ENCODE results near the gene REPIN1. TPM values are rescaled to one million over a fixed set of nuclear protein-coding genes. Genes with fewer than 3 reads are reported as not detected.

REPIN1 gene
- total and polyA plus RNA-seq, 8 donors, result 61.5 to 110 (median 71.6) TPM

DNA sequence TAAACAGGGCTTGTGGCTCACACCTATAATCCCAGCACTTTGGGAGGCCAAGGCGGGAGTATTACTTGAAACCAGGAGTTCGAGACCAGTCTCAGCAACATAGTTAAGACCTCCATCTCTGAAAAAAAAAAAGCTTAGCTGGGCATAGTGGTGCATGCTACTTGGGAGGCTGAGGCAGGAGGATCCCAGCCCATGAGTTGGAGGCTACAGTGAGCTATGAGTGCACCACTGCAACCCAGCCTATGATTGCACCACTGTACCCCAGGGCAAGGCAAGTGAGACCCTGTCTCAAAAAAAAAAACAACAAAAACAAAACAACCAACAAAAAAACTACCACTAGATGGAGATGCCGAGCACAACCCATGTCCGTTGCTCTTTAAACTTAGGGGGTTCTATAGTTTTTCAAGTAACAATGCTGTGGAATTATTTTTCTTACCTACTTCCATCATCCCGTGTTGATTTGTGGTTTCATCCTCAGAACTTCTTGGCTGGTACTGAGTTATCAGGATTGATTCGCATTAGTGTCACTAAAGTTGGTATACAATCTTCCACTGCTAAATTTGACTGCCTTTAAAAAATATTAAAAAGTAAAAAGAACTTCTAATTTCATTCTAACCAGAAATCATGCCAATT lies 12.2 kb upstream of the REPIN1 start:
- H3K9me3 ChIP-seq, result no peaks in the 10 kb centered on the region
- H3K36me3 ChIP-seq, result no peaks in the 10 kb centered on the region
- H3K27ac ChIP-seq, result no peak overlapping the region
- no peaks in the 10 kb centered on the region for H3K27me3 ChIP-seq
- intact Hi-C loops (cut with DNase I), result loop anchor here in 1 of 2 donors (10.0 kb wide), 1 partner anchor 68 kb away; no protein-coding TSS in a partner anchor
- H3K4me1 ChIP-seq, result no peaks in the 10 kb centered on the region
- TF ChIP-seq, protein P1, sequence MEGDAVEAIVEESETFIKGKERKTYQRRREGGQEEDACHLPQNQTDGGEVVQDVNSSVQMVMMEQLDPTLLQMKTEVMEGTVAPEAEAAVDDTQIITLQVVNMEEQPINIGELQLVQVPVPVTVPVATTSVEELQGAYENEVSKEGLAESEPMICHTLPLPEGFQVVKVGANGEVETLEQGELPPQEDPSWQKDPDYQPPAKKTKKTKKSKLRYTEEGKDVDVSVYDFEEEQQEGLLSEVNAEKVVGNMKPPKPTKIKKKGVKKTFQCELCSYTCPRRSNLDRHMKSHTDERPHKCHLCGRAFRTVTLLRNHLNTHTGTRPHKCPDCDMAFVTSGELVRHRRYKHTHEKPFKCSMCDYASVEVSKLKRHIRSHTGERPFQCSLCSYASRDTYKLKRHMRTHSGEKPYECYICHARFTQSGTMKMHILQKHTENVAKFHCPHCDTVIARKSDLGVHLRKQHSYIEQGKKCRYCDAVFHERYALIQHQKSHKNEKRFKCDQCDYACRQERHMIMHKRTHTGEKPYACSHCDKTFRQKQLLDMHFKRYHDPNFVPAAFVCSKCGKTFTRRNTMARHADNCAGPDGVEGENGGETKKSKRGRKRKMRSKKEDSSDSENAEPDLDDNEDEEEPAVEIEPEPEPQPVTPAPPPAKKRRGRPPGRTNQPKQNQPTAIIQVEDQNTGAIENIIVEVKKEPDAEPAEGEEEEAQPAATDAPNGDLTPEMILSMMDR (IDR thresholded peaks at IDR 0.05), result peak; percentile 37 to 49
- H3K4me3 ChIP-seq, result no peak overlapping the region
- peak; percentile 33 for ATAC-seq
- DNase-seq, result no peak

DNA sequence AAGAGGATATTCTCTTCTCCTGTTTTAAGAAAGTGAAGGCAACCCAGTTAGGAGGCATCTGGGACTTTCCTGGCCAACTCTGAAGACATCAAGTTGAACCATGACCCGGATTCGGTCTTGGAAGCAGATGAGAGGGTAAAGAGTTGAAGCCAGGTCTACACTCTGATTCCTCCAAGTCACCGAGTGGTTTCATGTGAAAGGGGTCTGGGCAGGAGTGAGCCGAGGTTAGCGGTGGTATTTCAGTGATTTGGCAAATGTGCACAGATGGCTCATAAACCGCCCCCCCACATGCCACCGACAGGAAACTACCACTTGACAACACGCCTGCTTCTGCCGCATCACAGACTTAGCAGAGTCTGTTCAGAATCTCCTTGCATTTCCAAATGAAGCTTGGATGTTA lies 11.4 kb upstream of the REPIN1 start:
- no peaks in the 10 kb centered on the region for H3K27me3 ChIP-seq
- TF ChIP-seq, protein P1 (IDR thresholded peaks at IDR 0.05), result no peak
- H3K4me3 ChIP-seq, result no peak overlapping the region
- H3K27ac ChIP-seq, result no peak overlapping the region
- H3K36me3 ChIP-seq, result no peaks in the 10 kb centered on the region
- intact Hi-C loops (cut with DNase I), result loop anchor here in 1 of 2 donors (10.0 kb wide), 1 partner anchor 68 kb away; no protein-coding TSS in a partner anchor
- DNase-seq (no peak), ATAC-seq (no peak)
- H3K4me1 ChIP-seq, result no peaks in the 10 kb centered on the region
- H3K9me3 ChIP-seq, result no peaks in the 10 kb centered on the region

DNA sequence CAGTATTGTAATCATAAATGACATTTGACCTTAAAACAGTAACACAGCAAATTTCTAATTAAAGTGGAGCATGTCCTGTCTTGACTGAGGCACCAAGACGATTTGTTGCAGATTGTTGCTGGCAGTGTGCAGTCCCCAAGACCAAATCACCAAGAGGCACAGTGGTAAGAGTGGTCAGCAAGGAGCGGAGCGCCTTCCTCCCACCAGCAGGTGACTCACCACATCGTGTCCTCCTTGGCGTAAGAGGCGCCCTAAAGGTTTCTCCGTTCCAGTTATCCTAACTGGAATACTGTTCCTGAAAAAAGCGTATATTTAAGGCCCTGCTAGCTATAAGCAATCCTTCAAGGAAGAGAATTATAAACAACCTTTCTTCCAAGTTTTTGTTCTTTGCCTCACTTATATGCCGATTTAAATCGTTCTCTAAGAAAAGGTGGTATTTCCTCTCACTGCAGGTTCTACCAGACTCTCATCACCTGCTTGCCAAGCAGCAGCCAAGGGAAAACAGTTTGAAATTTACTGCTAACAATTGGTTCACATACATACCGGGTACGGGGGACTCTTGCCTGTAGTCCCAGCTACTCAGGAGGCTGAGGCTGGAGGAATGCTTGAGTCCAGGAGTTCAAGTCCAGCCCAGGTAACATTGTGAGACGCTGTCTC lies 10.7 kb upstream of the REPIN1 start:
- TF ChIP-seq, protein P1 (IDR thresholded peaks at IDR 0.05), result no peak
- ATAC-seq (no peak), DNase-seq (no peak)
- Histone ChIP-seq H3K27me3 (no peaks in the 10 kb centered on the region), H3K27ac (no peak overlapping the region), H3K4me3 (no peak overlapping the region), H3K9me3 (no peaks in the 10 kb centered on the region), H3K36me3 (no peaks in the 10 kb centered on the region), H3K4me1 (no peaks in the 10 kb centered on the region)
- intact Hi-C loops (cut with DNase I), result loop anchor here in 1 of 2 donors (10.0 kb wide), 1 partner anchor 67 kb away; no protein-coding TSS in a partner anchor

DNA sequence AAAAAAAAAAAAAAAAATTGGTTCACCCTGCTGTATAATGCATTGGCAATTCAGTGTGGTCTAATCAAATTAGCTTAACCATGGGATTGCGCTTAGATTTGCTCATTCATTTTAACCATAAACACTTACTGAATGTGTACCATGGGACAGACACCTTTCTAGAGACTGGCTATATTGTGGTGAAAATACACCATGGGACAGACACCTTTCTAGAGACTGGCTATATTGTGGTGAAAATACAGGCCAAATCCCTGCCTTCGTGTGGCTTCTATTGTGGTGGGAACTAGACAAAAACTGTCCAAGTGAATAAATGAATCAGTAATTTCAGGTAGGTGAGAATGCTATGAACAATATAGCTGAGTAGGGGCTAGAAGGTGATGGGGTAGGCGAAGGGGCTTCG lies 10.2 kb upstream of the REPIN1 start:
- Histone ChIP-seq H3K27ac (no peak overlapping the region), H3K4me3 (no peak overlapping the region), H3K9me3 (no peaks in the 10 kb centered on the region), H3K4me1 (peaks cover 0 to under 1% of the 10 kb centered on the region in 2 donors), H3K27me3 (no peaks in the 10 kb centered on the region), H3K36me3 (no peaks in the 10 kb centered on the region)
- ATAC-seq, result no peak
- TF ChIP-seq, protein P1 (IDR thresholded peaks at IDR 0.05), result no peak
- no peak for DNase-seq
- intact Hi-C loops (cut with DNase I), result loop anchor here in 1 of 2 donors (10.0 kb wide), 1 partner anchor 66 kb away; no protein-coding TSS in a partner anchor

DNA sequence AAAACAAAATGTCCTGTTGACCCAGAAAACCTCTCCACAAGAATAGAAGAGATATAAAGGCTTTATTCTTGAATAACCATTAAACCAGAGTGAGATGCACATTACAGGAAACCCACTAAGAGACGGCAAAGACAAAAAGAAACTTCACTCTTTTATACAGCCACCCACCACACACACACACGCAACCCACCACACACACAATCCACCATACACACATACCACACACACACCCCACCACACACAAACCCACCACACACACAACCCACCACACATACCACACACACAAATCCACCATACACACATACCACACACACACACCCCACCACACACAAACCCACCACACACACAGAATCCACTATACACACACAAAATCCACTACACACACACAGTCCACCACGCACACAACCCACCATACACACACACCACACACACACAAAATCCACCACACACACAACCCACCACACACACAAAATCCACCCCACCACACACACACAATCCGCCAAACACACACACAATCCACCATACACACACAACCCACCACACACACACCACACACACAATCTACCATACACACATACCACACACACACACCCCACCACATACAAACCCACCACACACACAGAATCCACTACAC lies 9.5 kb upstream of the REPIN1 start:
- TF ChIP-seq, protein P1 (IDR thresholded peaks at IDR 0.05), result no peak
- Histone ChIP-seq H3K4me3 (no peak overlapping the region), H3K27me3 (no peaks in the 10 kb centered on the region), H3K36me3 (no peaks in the 10 kb centered on the region), H3K27ac (no peak overlapping the region), H3K9me3 (no peaks in the 10 kb centered on the region), H3K4me1 (peaks cover 0 to 7% of the 10 kb centered on the region in 2 donors)
- ATAC-seq (no peak), DNase-seq (no peak)
- intact Hi-C loops (cut with DNase I), result loop anchor here in 1 of 2 donors (10.0 kb wide), 1 partner anchor 66 kb away; no protein-coding TSS in a partner anchor

All from left lung (tissue), 10 donors.